Progenitor cell of endocrine pancreas (in vitro differentiated cells): ENCODE measurements around the gene LRP3. TPM values are rescaled to one million over a fixed set of nuclear protein-coding genes. Genes with fewer than 3 reads are reported as not detected.

ENCODE experiments used
- DNase-seq: peaks from one replicate; pipeline ENCODE4 v3.0.0; 2021; ENCODE audit warnings: low spot score; ENCODE audit not compliant: unreplicated experiment
- H3K27ac Mint-ChIP-seq: 2 replicates; pipeline ENCODE4 v1.8.0; 2021; ENCODE audit warnings: mild to moderate bottlenecking, moderate library complexity, mixed read lengths
- H3K27me3 Mint-ChIP-seq: 2 replicates; pipeline ENCODE4 v1.8.0; 2021; ENCODE audit warnings: mixed read lengths
- H3K36me3 Mint-ChIP-seq: 2 replicates; pipeline ENCODE4 v1.8.0; 2022; ENCODE audit warnings: mixed read lengths; ENCODE audit not compliant: insufficient read depth
- H3K4me1 Mint-ChIP-seq: 2 replicates; pipeline ENCODE4 v1.8.0; 2021; ENCODE audit warnings: low read depth, mixed read lengths
- H3K4me3 Mint-ChIP-seq: 2 replicates; pipeline ENCODE4 v1.8.0; 2021; ENCODE audit warnings: low read depth, mild to moderate bottlenecking, moderate library complexity, mixed read lengths
- H3K9me3 Mint-ChIP-seq: 2 replicates; pipeline ENCODE4 v1.8.0; 2021; ENCODE audit warnings: low read depth, mixed read lengths
- CTCF ChIP-seq: fragments of 200-600 bp; sonication (generic); IDR thresholded peaks from one replicate; pipeline ENCODE4 v1.5.0; 2021; ENCODE audit warnings: antibody characterized with exemption, mild to moderate bottlenecking; ENCODE audit not compliant: unreplicated experiment
- total RNA-seq: library from RNA; stranded (reverse); gene quantifications from 2 replicates; pipeline ENCODE4 v1.2.1, GENCODE V29; 2021

The LRP3 gene
- total RNA-seq, 1 donor from 2014 or later: 51.2 TPM

- Mint-ChIP-seq H3K27ac (no peak overlapping the region), H3K36me3 (no peaks in the 10 kb centered on the region), H3K4me1 (peaks cover 3% of the 10 kb centered on the region), H3K4me3 (no peak overlapping the region), H3K9me3 (no peaks in the 10 kb centered on the region), H3K27me3 (no peaks in the 10 kb centered on the region)
- no peak for TF ChIP-seq CTCF
- DNase-seq: no peak
Observed at GRCh38 chr19:33252971-33253370, 58.8 kb downstream of the LRP3 start.

- Mint-ChIP-seq H3K36me3 (no peaks in the 10 kb centered on the region), H3K4me1 (no peaks in the 10 kb centered on the region), H3K27me3 (no peaks in the 10 kb centered on the region), H3K9me3 (no peaks in the 10 kb centered on the region), H3K4me3 (no peak overlapping the region), H3K27ac (no peak overlapping the region)
- TF ChIP-seq CTCF: no peak
- DNase-seq: no peak
Observed at GRCh38 chr19:33254245-33254824, 60.2 kb downstream of the LRP3 start.

- no peaks in the 10 kb centered on the region for H3K9me3 Mint-ChIP-seq
- H3K27me3 Mint-ChIP-seq: no peaks in the 10 kb centered on the region
- H3K27ac Mint-ChIP-seq: no peak overlapping the region
- no peak for TF ChIP-seq CTCF
- DNase-seq: no peak
- H3K4me1 Mint-ChIP-seq: no peaks in the 10 kb centered on the region
- no peaks in the 10 kb centered on the region for H3K36me3 Mint-ChIP-seq
- no peak overlapping the region for H3K4me3 Mint-ChIP-seq
Observed at GRCh38 chr19:33255781-33256180, 61.7 kb downstream of the LRP3 start.

GRCh38 chr19:33256261-33256660 is 62.1 kb downstream of the LRP3 start:
- no peak overlapping the region for H3K4me3 Mint-ChIP-seq
- no peaks in the 10 kb centered on the region for H3K27me3 Mint-ChIP-seq
- DNase-seq: no peak
- TF ChIP-seq CTCF: no peak
- no peaks in the 10 kb centered on the region for H3K36me3 Mint-ChIP-seq
- H3K4me1 Mint-ChIP-seq: no peaks in the 10 kb centered on the region
- no peak overlapping the region for H3K27ac Mint-ChIP-seq
- H3K9me3 Mint-ChIP-seq: no peaks in the 10 kb centered on the region

GRCh38 chr19:33257828-33258227 is 63.7 kb downstream of the LRP3 start:
- Mint-ChIP-seq H3K4me1 (no peaks in the 10 kb centered on the region), H3K27me3 (no peaks in the 10 kb centered on the region), H3K9me3 (no peaks in the 10 kb centered on the region), H3K36me3 (no peaks in the 10 kb centered on the region), H3K27ac (no peak overlapping the region), H3K4me3 (no peak overlapping the region)
- TF ChIP-seq CTCF: no peak
- DNase-seq: no peak

Other genes starting within 250 kb of the LRP3 start
- 41.4 and 47.3 TPM in 2 replicates for gene CEP89, start 222.4 kb upstream of the LRP3 start, total RNA-seq
- gene FAAP24, start 222.1 kb upstream of the LRP3 start, total RNA-seq: 3.4 and 4.7 TPM in 2 replicates
- 33.9 and 40.2 TPM in 2 replicates for gene RHPN2, start 129.4 kb upstream of the LRP3 start, total RNA-seq
- gene GPATCH1, start 113.1 kb upstream of the LRP3 start, total RNA-seq: 13.4 and 15.6 TPM in 2 replicates
- not detected in 2 replicates for gene WDR88, start 62.2 kb upstream of the LRP3 start, total RNA-seq
- gene SLC7A10, start 31.5 kb downstream of the LRP3 start, total RNA-seq: 0.48 and 0.98 TPM in 2 replicates
- 12.3 and 12.5 TPM in 2 replicates for gene CEBPA, start 108.2 kb downstream of the LRP3 start, total RNA-seq
- 33.6 and 35.3 TPM in 2 replicates for gene CEBPG, start 179.4 kb downstream of the LRP3 start, total RNA-seq